ENCODE measurements around the gene MYBBP1A. TPM values are rescaled to one million over a fixed set of nuclear protein-coding genes. Genes with fewer than 3 reads are reported as not detected.

MYBBP1A gene
- polyA plus RNA-seq, 3 donors, result 4.2 to 22.3 (median 5.3) TPM

DNA sequence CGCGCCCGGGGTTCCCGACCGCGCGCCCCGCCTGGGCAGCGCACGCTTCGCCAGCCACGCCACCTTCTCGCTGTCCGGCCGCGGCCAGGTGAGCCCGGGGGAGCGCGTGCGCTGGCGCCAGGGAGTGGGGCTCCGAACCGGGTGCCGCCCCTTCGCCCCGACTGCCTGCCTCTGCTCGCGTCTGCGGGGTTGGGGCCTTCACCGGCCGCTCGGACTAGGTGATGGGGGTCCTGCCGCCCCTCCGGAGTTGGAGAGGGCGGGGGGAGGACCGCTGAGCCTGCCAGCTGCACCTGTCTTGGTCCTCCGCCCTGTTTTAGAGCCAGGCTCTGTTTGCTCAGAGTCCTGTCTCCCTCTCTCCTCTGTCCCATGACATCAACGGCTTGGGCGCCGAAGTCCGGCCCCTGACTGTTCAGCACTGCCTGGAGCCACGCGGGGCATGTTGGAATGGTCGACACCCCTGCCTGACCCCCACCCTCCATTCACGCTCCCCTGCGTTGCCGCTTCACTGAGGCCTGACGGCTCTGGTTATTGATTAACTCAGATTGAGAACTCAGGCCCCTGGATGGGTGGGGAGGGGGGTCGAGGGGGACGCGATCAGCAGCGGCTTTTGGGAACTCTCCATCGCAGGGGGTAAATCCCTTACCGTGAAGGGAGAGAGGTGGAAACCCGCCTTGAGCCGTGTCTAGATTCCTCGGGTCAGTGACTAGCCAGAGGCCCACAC is 29.9 kb upstream of the MYBBP1A start:
- no peaks in the 10 kb centered on the region for H3K79me2 ChIP-seq (ENCODE audit: insufficient read depth, low read length)
- no peak for DNase-seq
- peak overlapping the region; percentile 51 for H3K4me2 ChIP-seq (replicated peaks; ENCODE audit: extremely low read depth, low read length, poor library complexity, severe bottlenecking)
- 38% methylated on average over 40 of the region's 57 CpGs for WGBS (ENCODE audit: insufficient coverage)
- no peaks in the 10 kb centered on the region for H3K36me3 ChIP-seq (replicated peaks in 1 of 2; ENCODE audit: control insufficient read depth in 1 of 2, insufficient read depth in 2 of 2, low read length in 2 of 2)
- Mint-ChIP-seq H3K4me1 (peaks cover 3% of the 10 kb centered on the region), H3K4me3 (peak overlapping the region in 1 of 2 donors; percentile 83), H3K27me3 (ENCODE audit: low read depth in 3 of 3) (peaks cover 42 to 72% (median 57%) of the 10 kb centered on the region in 3 donors), H3K9me3 (peaks cover 0 to 7% (median 3%) of the 10 kb centered on the region in 7 donors), H3K27ac (no peak overlapping the region), H3K36me3 (peaks cover 0 to 1% of the 10 kb centered on the region in 2 donors)
- H3K27ac ChIP-seq (ENCODE audit: low read depth in 1 of 2, low read length in 2 of 2), result no peak overlapping the region
- intact Hi-C loops (cut with micrococcal nuclease), result no loop called here
- no peak overlapping the region for H3K4me3 ChIP-seq (replicated peaks in 1 of 3; ENCODE audit: low read depth in 2 of 3, low read length in 3 of 3)
- H4K20me1 ChIP-seq (ENCODE audit: insufficient read depth, low read length), result no peaks in the 10 kb centered on the region
- H3K9me3 ChIP-seq (replicated peaks in 1 of 2; ENCODE audit: control insufficient read depth in 1 of 2, insufficient read depth in 1 of 2, low read length in 2 of 2), result peaks cover 0 to 10% of the 10 kb centered on the region in 2 donors
- no peak for TF ChIP-seq CTCF (IDR thresholded peaks at IDR 0.05)
- H2AFZ ChIP-seq (ENCODE audit: insufficient read depth, low read depth, low read length, poor library complexity, severe bottlenecking), result no peak overlapping the region
- peaks cover 19 to 51% of the 10 kb centered on the region in 2 donors for H3K27me3 ChIP-seq (ENCODE audit: control insufficient read depth in 2 of 2, insufficient read depth in 2 of 2, low read length in 2 of 2)
- no peak overlapping the region for H3K9ac ChIP-seq (ENCODE audit: insufficient read depth, low read length, poor library complexity, severe bottlenecking)
- H3K4me1 ChIP-seq (ENCODE audit: control insufficient read depth in 1 of 2, insufficient read depth in 2 of 2, low read length in 2 of 2), result peaks cover 5 to 10% of the 10 kb centered on the region in 2 donors

DNA sequence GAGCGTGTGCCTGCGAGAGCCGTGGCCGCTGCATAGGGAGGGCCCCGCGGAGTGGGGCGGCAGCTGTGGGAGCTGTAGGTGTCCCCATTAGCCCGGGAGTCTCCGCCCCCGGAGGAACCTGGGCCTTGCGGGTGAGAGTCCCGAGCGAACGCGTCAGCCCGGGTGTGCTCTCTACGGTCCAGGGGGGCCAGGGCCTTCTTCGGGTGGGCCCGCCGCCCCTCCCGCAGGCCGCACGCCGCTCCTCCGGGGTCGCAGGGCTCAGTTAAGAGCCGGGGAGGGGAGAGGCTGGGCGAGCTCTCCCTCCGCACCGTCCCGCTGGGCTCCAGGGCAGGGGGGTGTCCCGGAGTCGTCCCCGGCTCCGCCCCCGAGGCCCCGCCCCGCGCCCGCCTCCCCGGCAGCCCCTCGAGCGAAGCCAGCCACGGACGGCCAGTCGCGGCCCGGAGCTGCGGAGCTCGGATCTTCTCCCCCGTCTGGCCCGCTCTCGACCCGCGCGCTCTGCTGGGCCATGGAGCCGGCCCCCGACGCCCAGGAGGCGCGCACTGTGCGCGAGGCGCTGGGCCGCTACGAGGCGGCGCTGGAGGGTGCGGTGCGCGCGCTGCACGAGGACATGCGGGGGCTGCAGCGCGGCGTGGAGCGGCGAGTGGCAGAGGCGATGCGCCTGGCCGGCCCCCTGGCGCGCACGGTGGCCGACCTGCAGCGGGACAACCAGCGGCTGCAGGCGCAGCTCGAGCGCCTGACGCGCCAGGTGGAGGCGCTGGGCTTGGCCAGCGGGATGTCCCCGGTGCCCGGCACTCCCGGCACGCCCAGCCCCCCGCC is 29.1 kb upstream of the MYBBP1A start, which contains the start of gene SMTNL2:
SMTNL2 (plus strand) TSS at position 429 of the 816 bp plus-strand sequence; CDS start at position 506, 77 bp downstream.
- DNase-seq, result no peak
- Histone ChIP-seq H3K27me3 (ENCODE audit: control insufficient read depth in 2 of 2, insufficient read depth in 2 of 2, low read length in 2 of 2) (peaks cover 19 to 49% of the 10 kb centered on the region in 2 donors), H3K4me1 (ENCODE audit: control insufficient read depth in 1 of 2, insufficient read depth in 2 of 2, low read length in 2 of 2) (peaks cover 5 to 10% of the 10 kb centered on the region in 2 donors), H2AFZ (ENCODE audit: insufficient read depth, low read depth, low read length, poor library complexity, severe bottlenecking) (no peak within 1 kb of the TSS), H3K9ac (ENCODE audit: insufficient read depth, low read length, poor library complexity, severe bottlenecking) (no peak within 1 kb of the TSS), H4K20me1 (ENCODE audit: insufficient read depth, low read length) (no peaks in the 10 kb centered on the region), H3K27ac (ENCODE audit: low read depth in 1 of 2, low read length in 2 of 2) (no peak within 1 kb of the TSS), H3K4me2 (replicated peaks; ENCODE audit: extremely low read depth, low read length, poor library complexity, severe bottlenecking) (peak within 1 kb of the TSS; percentile 51), H3K79me2 (ENCODE audit: insufficient read depth, low read length) (no peaks in the 10 kb centered on the region), H3K36me3 (replicated peaks in 1 of 2; ENCODE audit: control insufficient read depth in 1 of 2, insufficient read depth in 2 of 2, low read length in 2 of 2) (no peaks in the 10 kb centered on the region), H3K9me3 (replicated peaks in 1 of 2; ENCODE audit: control insufficient read depth in 1 of 2, insufficient read depth in 1 of 2, low read length in 2 of 2) (peaks cover 0 to 10% of the 10 kb centered on the region in 2 donors), H3K4me3 (replicated peaks in 1 of 3; ENCODE audit: low read depth in 2 of 3, low read length in 3 of 3) (peak within 1 kb of the TSS in 1 of 3 experiments; percentile 20)
- Mint-ChIP-seq H3K9me3 (peaks cover 0 to 7% (median 3%) of the 10 kb centered on the region in 7 donors), H3K4me3 (peak within 1 kb of the TSS; percentile 51 to 83), H3K36me3 (peaks cover 0 to 1% of the 10 kb centered on the region in 2 donors), H3K27me3 (ENCODE audit: low read depth in 3 of 3) (peaks cover 42 to 74% (median 60%) of the 10 kb centered on the region in 3 donors), H3K27ac (no peak within 1 kb of the TSS), H3K4me1 (peaks cover 3% of the 10 kb centered on the region)
- WGBS (ENCODE audit: insufficient coverage), result under 1% methylated on average over 100 of the region's 100 CpGs
- TF ChIP-seq CTCF (IDR thresholded peaks at IDR 0.05), result no peak
- intact Hi-C loops (cut with micrococcal nuclease), result no loop called here
